ENCODE measurements around the gene M1AP. TPM values are rescaled to one million over a fixed set of nuclear protein-coding genes. Genes with fewer than 3 reads are reported as not detected.

The M1AP gene
- polyA plus RNA-seq, 3 donors, result 1.00 to 4.6 (median 1.8) TPM

GRCh38 chr2:74668087-74668486 is 20.0 kb upstream of the M1AP start:
- Mint-ChIP-seq H3K4me1 (no peaks in the 10 kb centered on the region), H3K36me3 (no peaks in the 10 kb centered on the region), H3K27me3 (ENCODE audit: low read depth in 3 of 3) (peaks cover 0 to 4% (median 4%) of the 10 kb centered on the region in 3 donors), H3K9me3 (no peaks in the 10 kb centered on the region), H3K4me3 (no peak overlapping the region), H3K27ac (no peak overlapping the region)
- Histone ChIP-seq H3K4me1 (ENCODE audit: control insufficient read depth in 1 of 2, insufficient read depth in 2 of 2, low read length in 2 of 2) (no peaks in the 10 kb centered on the region), H3K4me3 (replicated peaks in 1 of 3; ENCODE audit: low read depth in 2 of 3, low read length in 3 of 3) (no peak overlapping the region), H3K27ac (ENCODE audit: low read depth in 1 of 2, low read length in 2 of 2) (no peak overlapping the region), H4K20me1 (ENCODE audit: insufficient read depth, low read length) (no peaks in the 10 kb centered on the region), H3K36me3 (replicated peaks in 1 of 2; ENCODE audit: control insufficient read depth in 1 of 2, insufficient read depth in 2 of 2, low read length in 2 of 2) (no peaks in the 10 kb centered on the region), H3K4me2 (replicated peaks; ENCODE audit: extremely low read depth, low read length, poor library complexity, severe bottlenecking) (no peak overlapping the region), H3K79me2 (ENCODE audit: insufficient read depth, low read length) (no peaks in the 10 kb centered on the region), H2AFZ (ENCODE audit: insufficient read depth, low read depth, low read length, poor library complexity, severe bottlenecking) (no peak overlapping the region), H3K9me3 (replicated peaks in 1 of 2; ENCODE audit: control insufficient read depth in 1 of 2, insufficient read depth in 1 of 2, low read length in 2 of 2) (no peaks in the 10 kb centered on the region), H3K9ac (ENCODE audit: insufficient read depth, low read length, poor library complexity, severe bottlenecking) (no peak overlapping the region), H3K27me3 (ENCODE audit: control insufficient read depth in 2 of 2, insufficient read depth in 2 of 2, low read length in 2 of 2) (no peaks in the 10 kb centered on the region)
- TF ChIP-seq CTCF (IDR thresholded peaks at IDR 0.05), result no peak
- no peak for DNase-seq
- no CpG with 5 or more reads among the region's 1 CpG for WGBS (ENCODE audit: insufficient coverage)
- intact Hi-C loops (cut with micrococcal nuclease), result no loop called here

- Histone ChIP-seq H3K4me3 (replicated peaks in 1 of 3; ENCODE audit: low read depth in 2 of 3, low read length in 3 of 3) (no peak overlapping the region), H3K4me2 (replicated peaks; ENCODE audit: extremely low read depth, low read length, poor library complexity, severe bottlenecking) (no peak overlapping the region), H3K27me3 (ENCODE audit: control insufficient read depth in 2 of 2, insufficient read depth in 2 of 2, low read length in 2 of 2) (peaks cover 15 to 35% of the 10 kb centered on the region in 2 donors), H4K20me1 (ENCODE audit: insufficient read depth, low read length) (no peaks in the 10 kb centered on the region), H3K27ac (ENCODE audit: low read depth in 1 of 2, low read length in 2 of 2) (no peak overlapping the region), H3K36me3 (replicated peaks in 1 of 2; ENCODE audit: control insufficient read depth in 1 of 2, insufficient read depth in 2 of 2, low read length in 2 of 2) (no peaks in the 10 kb centered on the region), H3K9ac (ENCODE audit: insufficient read depth, low read length, poor library complexity, severe bottlenecking) (no peak overlapping the region), H3K79me2 (ENCODE audit: insufficient read depth, low read length) (no peaks in the 10 kb centered on the region), H3K9me3 (replicated peaks in 1 of 2; ENCODE audit: control insufficient read depth in 1 of 2, insufficient read depth in 1 of 2, low read length in 2 of 2) (peaks cover 0 to 6% of the 10 kb centered on the region in 2 donors), H2AFZ (ENCODE audit: insufficient read depth, low read depth, low read length, poor library complexity, severe bottlenecking) (no peak overlapping the region), H3K4me1 (ENCODE audit: control insufficient read depth in 1 of 2, insufficient read depth in 2 of 2, low read length in 2 of 2) (peaks cover 5% of the 10 kb centered on the region in 2 donors)
- DNase-seq, result no peak
- intact Hi-C loops (cut with micrococcal nuclease), result no loop called here
- peaks cover 7% of the 10 kb centered on the region for H3K4me1 Mint-ChIP-seq
- peaks cover 22 to 31% (median 30%) of the 10 kb centered on the region in 3 donors for H3K27me3 Mint-ChIP-seq (ENCODE audit: low read depth in 3 of 3)
- WGBS (ENCODE audit: insufficient coverage), result no CpG with 5 or more reads among the region's 2 CpGs
- H3K27ac Mint-ChIP-seq, result peak overlapping the region in 1 of 7 donors; percentile 11
- no peak overlapping the region for H3K4me3 Mint-ChIP-seq
- peaks cover 0 to 4% (median 2%) of the 10 kb centered on the region in 7 donors for H3K9me3 Mint-ChIP-seq
- peaks cover 0 to 5% of the 10 kb centered on the region in 2 donors for H3K36me3 Mint-ChIP-seq
- no peak for TF ChIP-seq CTCF (IDR thresholded peaks at IDR 0.05)
Measured at GRCh38 chr2:74659462-74659861, 11.3 kb upstream of the M1AP start.

Measured in CD14-positive monocyte (primary cell).